GM19240 (cell line): ENCODE results near the gene CLCA1.

Source experiments
- DNase-seq: peaks from one replicate; pipeline ENCODE4 v3.0.0; 2011; ENCODE audit warnings: low spot score; ENCODE audit not compliant: insufficient read length

CLCA1 gene

DNA sequence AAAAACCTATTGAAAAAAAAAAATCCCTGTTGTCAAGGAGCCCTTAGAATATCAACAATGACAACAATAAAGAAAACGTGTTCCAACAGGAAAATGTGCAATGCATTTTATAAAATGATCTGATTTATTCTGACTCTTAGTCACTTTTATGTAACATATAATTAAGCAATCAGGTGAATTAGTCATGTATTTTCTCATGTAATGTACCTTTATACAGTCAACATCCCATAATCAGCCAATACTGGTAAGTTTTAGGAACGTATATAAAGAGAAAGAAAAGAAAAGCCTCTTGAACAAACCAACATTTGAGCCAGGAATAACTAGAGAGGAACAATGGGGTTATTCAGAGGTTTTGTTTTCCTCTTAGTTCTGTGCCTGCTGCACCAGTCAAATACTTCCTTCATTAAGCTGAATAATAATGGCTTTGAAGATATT lies 78.1 kb downstream of the CLCA1 start, which contains the start of gene CLCA4:
Gene CLCA4 (plus strand): TSS at position 292 of the 435 bp plus-strand sequence. CDS start 42 bp downstream, at position 334.
- no peak for DNase-seq

GRCh38 chr1:86548839-86549238 lies 80.1 kb downstream of the CLCA1 start:
- no peak for DNase-seq
